NOMO-1 (cell line): ENCODE measurements around the gene ENO2.
A peak's percentile ranks its signal among the peaks of the same experiment; 100 is the strongest.

Source experiments
- DNase-seq, 2 experiments: peaks; one replicate each; lab custom pipeline; 2025; ENCODE audit not compliant: unreplicated experiment in 2 of 2; lab: John Stamatoyannopoulos, UW

Gene ENO2

DNA sequence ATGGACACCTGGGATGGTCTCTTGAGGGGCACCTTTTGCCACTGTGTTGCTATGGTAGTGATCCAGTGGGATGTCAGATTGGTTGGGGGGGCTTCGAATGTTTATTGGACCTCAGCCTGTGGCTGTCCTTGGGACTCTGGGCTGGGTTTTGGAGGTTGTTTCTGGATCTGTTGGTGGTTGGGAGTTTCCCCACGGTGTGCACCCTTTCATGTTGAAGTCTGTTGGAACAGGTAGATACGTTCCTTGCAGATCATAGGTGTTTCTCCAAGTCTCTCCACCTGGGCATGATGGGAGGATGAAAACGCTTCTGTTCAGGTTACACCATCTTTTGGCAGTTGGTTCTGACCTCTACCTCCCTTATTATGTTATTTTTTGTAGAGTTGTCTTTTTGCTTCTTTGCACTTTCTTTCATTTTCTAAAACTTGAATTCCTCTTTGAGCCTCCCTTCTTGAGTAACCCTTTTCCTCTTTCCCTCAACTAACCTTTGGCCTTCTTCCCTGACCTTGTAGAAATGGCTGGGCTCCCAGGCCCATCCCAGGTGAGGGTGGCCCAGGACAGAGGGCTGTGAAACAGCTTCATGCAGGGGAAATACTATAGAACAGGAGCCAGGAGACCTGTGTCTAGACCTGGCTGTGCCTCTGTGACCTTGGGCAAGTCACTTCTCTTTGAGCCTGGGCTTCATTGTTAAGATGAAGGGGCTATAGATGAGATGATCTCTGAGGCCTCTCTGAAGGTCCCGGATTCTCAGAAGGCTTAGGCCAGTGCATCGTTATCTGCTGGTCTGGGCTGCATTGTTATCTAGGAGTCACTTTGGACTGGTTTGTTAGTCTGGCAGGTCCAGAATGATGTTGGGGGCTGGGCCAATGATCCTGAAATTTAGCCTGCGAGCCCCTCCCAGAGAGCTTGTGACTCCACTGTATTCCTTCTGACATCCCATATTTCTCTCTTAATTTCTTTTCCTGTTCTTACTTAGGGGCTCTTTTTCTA is 15.4 kb downstream of the ENO2 start:
- no peak for DNase-seq

DNA sequence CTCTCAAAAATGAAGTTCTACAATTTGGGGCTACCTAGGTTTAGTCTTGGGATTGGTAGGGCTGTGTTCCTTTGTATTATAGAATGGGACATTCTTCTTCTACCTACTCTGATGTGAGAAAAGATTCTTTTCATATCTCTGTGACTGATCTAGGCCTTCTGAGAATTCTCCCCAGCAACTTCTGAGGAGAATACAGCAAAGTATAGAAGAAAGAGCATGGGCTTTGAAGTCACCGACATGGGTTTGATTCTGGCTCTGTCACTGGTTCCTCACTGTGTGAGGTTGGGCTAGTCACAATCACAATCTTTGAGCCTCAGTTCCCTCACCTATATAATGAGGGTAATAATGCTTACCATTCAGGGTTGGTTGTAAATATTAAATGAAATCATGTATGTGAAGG is 18.4 kb downstream of the ENO2 start:
- DNase-seq = no peak

DNA sequence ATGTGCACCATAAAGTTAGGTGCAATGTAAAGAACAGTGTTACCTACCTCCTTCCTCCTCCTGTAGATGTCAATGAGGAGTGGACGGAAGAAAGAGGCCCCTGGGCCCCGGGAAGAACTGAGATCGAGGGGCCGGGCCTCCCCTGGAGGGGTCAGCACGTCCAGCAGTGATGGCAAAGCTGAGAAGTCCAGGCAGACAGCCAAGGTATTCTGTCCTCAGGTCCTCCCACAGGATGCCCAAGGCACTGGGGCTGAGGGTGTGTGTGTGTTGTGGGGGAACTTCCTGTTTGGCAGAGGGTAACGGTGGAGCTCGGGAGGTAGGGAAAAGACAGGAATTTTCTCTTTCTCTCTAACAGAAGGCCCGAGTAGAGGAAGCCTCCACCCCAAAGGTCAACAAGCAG is 19.7 kb downstream of the ENO2 start:
- no peak for DNase-seq

DNA sequence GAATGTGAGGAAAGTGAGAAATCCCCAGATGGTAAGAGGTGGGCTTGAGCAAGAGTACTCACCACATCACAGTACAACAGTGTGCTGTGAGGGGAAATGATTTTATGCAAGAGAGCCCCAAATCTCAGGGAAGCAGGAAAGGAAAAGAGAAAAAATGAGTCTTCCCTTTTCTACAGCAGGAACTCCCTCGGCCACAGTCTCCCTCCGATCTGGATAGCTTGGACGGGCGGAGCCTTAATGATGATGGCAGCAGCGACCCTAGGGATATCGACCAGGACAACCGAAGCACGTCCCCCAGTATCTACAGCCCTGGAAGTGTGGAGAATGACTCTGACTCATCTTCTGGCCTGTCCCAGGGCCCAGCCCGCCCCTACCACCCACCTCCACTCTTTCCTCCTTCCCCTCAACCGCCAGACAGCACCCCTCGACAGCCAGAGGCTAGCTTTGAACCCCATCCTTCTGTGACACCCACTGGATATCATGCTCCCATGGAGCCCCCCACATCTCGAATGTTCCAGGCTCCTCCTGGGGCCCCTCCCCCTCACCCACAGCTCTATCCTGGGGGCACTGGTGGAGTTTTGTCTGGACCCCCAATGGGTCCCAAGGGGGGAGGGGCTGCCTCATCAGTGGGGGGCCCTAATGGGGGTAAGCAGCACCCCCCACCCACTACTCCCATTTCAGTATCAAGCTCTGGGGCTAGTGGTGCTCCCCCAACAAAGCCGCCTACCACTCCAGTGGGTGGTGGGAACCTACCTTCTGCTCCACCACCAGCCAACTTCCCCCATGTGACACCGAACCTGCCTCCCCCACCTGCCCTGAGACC is 21.2 kb downstream of the ENO2 start:
- no peak for DNase-seq

DNA sequence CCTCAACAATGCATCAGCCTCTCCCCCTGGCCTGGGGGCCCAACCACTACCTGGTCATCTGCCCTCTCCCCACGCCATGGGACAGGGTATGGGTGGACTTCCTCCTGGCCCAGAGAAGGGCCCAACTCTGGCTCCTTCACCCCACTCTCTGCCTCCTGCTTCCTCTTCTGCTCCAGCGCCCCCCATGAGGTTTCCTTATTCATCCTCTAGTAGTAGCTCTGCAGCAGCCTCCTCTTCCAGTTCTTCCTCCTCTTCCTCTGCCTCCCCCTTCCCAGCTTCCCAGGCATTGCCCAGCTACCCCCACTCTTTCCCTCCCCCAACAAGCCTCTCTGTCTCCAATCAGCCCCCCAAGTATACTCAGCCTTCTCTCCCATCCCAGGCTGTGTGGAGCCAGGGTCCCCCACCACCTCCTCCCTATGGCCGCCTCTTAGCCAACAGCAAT is 21.8 kb downstream of the ENO2 start:
- DNase-seq = no peak

DNA sequence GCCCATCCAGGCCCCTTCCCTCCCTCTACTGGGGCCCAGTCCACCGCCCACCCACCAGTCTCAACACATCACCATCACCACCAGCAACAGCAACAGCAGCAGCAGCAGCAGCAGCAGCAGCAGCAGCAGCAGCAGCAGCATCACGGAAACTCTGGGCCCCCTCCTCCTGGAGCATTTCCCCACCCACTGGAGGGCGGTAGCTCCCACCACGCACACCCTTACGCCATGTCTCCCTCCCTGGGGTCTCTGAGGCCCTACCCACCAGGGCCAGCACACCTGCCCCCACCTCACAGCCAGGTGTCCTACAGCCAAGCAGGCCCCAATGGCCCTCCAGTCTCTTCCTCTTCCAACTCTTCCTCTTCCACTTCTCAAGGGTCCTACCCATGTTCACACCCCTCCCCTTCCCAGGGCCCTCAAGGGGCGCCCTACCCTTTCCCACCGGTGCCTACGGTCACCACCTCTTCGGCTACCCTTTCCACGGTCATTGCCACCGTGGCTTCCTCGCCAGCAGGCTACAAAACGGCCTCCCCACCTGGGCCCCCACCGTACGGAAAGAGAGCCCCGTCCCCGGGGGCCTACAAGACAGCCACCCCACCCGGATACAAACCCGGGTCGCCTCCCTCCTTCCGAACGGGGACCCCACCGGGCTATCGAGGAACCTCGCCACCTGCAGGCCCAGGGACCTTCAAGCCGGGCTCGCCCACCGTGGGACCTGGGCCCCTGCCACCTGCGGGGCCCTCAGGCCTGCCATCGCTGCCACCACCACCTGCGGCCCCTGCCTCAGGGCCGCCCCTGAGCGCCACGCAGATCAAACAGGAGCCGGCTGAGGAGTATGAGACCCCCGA is 22.5 kb downstream of the ENO2 start:
- DNase-seq = no peak

DNA sequence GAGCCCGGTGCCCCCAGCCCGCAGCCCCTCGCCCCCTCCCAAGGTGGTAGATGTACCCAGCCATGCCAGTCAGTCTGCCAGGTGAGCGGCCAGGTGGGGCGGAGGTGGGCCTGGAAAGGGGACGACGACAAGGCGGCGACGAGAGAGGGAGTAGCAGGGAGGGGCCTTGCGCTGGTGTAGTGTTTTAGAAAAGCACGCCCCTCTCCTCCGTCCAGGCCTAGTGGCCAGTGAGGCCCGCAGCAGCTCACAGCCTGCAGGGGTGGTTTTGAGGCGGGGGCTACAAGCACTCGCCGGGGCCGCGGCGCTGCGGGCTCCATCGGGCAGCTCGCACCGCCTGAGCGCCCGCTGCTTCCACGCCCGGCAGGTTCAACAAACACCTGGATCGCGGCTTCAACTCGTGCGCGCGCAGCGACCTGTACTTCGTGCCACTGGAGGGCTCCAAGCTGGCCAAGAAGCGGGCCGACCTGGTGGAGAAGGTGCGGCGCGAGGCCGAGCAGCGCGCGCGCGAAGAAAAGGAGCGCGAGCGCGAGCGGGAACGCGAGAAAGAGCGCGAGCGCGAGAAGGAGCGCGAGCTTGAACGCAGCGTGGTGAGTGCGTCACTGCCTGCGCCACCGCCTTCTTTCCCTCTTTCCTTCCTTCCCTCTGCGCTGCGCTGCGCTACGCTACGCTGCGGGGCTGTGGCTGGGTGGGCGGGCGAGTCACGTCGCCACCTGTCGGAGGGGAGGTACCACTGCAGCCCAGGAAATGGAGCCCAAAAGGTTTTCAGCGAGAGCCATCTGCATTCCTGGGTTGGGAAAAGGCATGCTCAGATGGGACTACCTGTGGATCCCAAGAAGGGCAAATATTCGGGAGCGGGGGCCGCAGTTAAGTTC is 23.3 kb downstream of the ENO2 start:
- DNase-seq = peak; percentile 96 to 97

DNA sequence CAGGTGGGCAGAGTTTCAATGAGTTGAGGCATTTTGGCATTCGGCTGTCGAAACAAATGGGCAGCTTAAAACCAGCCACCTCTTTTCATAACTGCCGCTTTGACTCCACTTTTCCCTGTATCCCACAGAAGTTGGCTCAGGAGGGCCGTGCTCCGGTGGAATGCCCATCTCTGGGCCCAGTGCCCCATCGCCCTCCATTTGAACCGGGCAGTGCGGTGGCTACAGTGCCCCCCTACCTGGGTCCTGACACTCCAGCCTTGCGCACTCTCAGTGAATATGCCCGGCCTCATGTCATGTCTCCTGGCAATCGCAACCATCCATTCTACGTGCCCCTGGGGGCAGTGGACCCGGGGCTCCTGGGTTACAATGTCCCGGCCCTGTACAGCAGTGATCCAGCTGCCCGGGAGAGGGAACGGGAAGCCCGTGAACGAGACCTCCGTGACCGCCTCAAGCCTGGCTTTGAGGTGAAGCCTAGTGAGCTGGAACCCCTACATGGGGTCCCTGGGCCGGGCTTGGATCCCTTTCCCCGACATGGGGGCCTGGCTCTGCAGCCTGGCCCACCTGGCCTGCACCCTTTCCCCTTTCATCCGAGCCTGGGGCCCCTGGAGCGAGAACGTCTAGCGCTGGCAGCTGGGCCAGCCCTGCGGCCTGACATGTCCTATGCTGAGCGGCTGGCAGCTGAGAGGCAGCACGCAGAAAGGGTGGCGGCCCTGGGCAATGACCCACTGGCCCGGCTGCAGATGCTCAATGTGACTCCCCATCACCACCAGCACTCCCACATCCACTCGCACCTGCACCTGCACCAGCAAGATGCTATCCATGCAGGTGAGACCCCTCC is 24.2 kb downstream of the ENO2 start:
- DNase-seq = no peak

DNA sequence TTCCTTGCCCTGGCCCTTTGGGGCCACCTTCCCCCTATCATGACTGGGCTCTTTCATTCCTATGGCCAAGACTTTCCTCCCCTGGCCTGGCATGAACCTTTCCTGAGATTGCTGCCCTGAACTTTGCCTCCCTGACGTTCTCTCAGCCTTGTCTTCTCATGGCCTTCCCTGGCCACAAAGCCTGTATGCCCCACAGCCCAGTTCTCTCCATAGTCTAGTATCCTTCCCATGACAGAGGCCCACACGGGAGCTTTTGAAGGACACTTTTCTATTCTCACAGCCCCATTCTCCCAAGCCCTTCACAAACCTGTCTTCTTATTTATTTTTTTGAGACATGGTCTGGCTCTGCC is 24.8 kb downstream of the ENO2 start:
- no peak for DNase-seq

DNA sequence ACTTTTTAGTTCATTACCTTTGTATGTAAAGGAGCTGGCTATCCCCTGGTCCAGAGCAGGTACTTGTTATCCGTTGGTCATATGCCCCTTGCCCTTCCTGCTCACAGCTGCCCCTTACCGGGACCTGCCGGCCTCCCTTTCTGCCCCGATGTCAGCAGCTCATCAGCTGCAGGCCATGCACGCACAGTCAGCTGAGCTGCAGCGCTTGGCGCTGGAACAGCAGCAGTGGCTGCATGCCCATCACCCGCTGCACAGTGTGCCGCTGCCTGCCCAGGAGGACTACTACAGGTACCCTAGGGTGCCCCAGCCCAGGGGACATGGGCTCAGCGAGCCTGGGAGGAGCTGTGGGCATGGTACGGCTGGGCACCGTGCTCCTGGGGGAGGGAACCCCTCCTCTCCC is 26.9 kb downstream of the ENO2 start:
- DNase-seq = no peak

DNA sequence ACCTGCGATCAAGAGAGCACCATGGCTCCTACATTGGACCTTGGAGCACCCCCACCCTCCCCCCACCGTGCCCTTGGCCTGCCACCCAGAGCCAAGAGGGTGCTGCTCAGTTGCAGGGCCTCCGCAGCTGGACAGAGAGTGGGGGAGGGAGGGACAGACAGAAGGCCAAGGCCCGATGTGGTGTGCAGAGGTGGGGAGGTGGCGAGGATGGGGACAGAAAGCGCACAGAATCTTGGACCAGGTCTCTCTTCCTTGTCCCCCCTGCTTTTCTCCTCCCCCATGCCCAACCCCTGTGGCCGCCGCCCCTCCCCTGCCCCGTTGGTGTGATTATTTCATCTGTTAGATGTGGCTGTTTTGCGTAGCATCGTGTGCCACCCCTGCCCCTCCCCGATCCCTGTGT is 27.4 kb downstream of the ENO2 start:
- DNase-seq = no peak

DNA sequence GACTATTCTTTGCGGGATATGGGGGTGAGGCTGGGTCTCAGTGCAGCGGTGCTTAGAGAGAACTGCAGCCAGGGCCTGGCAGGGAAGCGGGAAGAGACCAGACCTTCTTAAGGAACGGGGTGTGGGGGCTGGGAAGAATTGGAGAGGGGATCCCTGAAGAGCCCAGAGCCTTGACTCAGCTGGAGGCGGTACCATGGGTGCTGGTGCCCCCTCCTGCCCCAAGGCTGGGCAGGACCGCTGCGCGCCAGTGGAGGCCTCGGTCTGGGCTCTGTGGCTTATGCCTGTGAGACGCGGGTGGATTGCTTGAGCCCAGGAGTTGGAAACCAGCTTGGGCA is 27.9 kb downstream of the ENO2 start:
- DNase-seq = no peak

DNA sequence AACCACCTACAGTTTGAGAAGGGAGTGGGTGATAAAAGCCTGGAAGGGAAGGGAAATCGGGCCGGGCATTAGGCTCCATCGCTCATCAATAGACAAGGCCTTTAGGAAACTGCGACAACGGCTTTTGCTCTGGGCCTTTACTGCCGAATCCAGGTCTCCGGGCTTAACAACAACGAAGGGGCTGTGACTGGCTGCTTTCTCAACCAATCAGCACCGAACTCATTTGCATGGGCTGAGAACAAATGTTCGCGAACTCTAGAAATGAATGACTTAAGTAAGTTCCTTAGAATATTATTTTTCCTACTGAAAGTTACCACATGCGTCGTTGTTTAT is 29.0 kb downstream of the ENO2 start:
- peak; percentile 83 to 90 for DNase-seq

DNA sequence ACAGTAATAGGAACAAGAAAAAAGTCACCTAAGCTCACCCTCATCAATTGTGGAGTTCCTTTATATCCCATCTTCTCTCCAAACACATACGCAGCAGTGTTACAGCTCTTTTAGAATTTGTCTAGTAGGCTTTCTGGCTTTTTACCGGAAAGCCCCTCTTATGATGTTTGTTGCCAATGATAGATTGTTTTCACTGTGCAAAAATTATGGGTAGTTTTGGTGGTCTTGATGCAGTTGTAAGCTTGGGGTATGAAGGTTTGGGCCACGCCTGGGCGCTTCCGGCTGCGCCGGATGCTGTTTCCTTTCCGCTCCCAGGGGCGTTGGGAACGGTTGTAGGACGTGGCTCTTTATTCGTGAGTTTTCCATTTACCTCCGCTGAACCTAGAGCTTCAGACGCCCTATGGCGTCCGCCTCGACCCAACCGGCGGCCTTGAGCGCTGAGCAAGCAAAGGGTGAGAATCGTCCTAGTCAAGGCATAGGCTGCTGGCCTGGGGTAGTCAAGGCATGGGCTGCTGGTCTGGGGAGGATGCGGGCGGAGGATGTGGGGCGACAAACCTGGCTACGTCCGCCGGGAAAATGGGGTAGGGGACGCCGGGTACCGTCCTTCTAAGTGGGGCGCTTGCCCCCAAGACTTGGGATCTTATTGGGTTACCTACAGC is 29.5 kb downstream of the ENO2 start, which contains the start of the genes C12orf57 and RNU7-1:
Gene C12orf57 (plus strand): TSS at position 301 of the 659 bp plus-strand sequence. CDS start 100 bp downstream, at position 401.
Gene RNU7-1 (plus strand): TSS at position 95 of the 659 bp plus-strand sequence.
- DNase-seq = peak; percentile 90

DNA sequence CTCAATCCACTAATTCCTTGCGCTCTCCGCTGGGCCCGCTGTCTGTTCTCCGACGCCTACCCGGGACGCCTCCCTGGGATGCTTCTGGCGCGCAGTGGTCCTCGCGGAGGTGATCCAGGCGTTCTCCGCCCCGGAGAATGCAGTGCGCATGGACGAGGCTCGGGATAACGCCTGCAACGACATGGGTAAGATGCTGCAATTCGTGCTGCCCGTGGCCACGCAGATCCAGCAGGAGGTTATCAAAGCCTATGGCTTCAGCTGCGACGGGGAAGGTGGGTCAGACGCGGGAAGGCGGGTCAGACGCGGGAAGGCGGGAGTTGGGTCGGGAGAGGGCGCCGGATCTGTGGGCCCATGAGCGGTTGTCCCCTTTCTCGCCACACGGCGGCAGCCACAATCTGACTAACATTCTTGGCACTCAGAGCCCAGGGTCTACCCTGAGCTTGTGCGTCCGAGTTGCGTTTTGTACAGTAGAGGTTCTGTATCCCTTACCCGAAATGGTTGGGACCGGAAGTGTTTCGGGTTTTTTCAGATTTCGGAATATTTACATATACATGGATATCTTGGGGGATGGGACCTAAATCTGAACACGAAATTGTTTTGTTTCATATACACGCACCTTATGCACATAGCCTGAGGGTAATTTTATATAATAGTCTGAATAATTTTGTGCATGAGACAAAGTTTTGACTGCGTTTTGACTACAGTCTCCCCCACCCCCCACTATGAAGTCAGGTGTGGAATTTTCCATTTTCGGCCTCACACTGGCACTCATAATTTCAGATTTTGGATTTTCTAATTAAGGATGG is 30.2 kb downstream of the ENO2 start:
- DNase-seq = peak; percentile 81 to 82

DNA sequence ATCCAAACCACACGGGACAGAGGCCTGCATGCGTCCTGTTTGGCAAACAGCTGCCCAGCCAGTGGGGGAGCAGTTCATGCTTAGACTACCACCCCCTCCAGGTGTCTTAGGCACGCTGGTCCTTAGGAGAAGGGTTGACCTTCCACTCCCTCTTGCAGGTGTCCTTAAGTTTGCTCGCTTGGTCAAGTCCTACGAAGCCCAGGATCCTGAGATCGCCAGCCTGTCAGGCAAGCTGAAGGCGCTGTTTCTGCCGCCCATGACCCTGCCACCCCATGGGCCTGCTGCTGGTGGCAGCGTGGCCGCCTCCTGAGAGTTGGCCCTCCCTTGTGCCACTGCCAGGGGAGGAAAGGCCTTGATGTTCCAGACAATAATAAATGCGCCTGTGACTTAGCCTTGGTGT is 31.2 kb downstream of the ENO2 start:
- DNase-seq = no peak

DNA sequence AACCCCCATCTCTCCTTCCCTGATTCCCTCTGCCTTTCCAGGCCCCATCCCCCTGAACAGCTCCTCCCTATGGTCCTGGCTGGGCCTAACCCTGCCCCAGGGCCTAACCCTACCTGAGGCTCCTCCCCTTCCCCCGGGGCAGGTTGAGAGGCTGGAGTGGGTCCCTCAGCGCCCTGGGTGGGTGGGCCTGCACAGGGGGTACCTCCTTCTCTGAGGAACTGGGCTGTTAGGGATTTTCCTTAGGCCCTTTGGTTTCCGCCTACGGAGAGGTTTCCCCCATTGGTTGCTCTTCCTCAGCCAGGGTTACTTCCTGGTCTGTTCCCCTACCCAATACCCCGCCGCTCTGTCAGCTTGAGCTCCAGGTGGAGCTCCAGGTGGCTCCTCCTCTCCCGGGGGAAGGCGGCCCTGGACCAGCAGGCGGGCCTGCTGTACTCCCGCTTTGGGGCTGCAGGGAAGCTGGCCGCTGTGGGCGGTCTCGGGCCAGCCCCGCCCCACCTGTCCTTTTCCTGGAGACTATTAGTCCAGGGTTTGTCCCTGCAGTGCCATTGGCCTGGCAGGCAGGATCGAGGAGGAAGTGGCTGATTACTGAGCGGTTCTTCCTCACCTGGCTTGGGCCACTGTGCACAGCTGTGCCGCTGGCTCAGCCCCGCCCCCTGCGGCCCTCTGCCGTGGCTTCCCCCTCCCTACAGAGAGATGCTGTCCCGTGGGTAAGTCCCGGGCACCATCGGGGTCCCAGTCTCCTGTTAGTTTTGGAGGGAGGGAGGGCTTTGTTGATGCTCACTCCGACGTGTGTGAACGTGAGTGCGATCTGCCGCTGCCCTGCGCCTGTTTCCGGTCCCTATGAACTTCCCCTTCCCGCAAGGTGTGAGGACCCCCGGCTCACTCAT is 31.9 kb downstream of the ENO2 start:
- DNase-seq = peak; percentile 48 to 60
